K562 (cell line): Measurements from ENCODE around the gene SLC35D2. TPM values are rescaled to one million over a fixed set of nuclear protein-coding genes. Genes with fewer than 3 reads are reported as not detected.

ENCODE experiments used
- CBX5 ChIP-seq: IDR thresholded peaks from 2 replicates; pipeline ENCODE4 v1.6.1; 2014; ENCODE audit warnings: low read depth, borderline replicate concordance
- ELF1 ChIP-seq: fragments of 200-800 bp; sonication (Bioruptor generic); IDR thresholded peaks from 2 replicates; pipeline ENCODE4 v1.6.1; 2016; ENCODE audit warnings: missing genetic modification characterization, missing compliant biosample characterization
- ETS2 ChIP-seq: IDR thresholded peaks from 2 replicates; pipeline ENCODE4 v1.6.1; 2016; ENCODE audit warnings: borderline replicate concordance, missing genetic modification characterization, mild to moderate bottlenecking, moderate library complexity, missing compliant biosample characterization; ENCODE audit not compliant: poor library complexity, severe bottlenecking
- GABPA ChIP-seq: fragments of 200-800 bp; sonication (Bioruptor generic); conservative IDR thresholded peaks from 2 replicates; pipeline ENCODE4 v1.6.1; 2016; ENCODE audit warnings: low read depth, missing genetic modification characterization, missing compliant biosample characterization
- PHF8 ChIP-seq: fragments of 200-600 bp; sonication (generic); IDR thresholded peaks from 2 replicates; pipeline ENCODE4 v1.6.1; 2012; ENCODE audit warnings: mixed run types, mild to moderate bottlenecking, inconsistent platforms, low read length, moderate library complexity, borderline replicate concordance
- POLR2G ChIP-seq: fragments of 200-400 bp; formaldehyde crosslinking; IDR thresholded peaks from 2 replicates; pipeline ENCODE4 v1.6.1; 2017; ENCODE audit warnings: low read depth, mild to moderate bottlenecking, antibody characterized with exemption, low read length, moderate library complexity
- RBBP5 ChIP-seq: fragments of 200-600 bp; sonication (generic); IDR thresholded peaks from 2 replicates; pipeline ENCODE4 v1.6.1; 2012; ENCODE audit warnings: borderline replicate concordance, mild to moderate bottlenecking, low read length, control low read depth, inconsistent platforms; ENCODE audit not compliant: insufficient read depth, poor library complexity, severe bottlenecking
- RBFOX2 ChIP-seq: fragments of 200-400 bp; formaldehyde crosslinking; IDR thresholded peaks from 2 replicates; pipeline ENCODE4 v1.6.1; 2017; ENCODE audit warnings: low read depth, mild to moderate bottlenecking, low read length, moderate library complexity
- RBM34 ChIP-seq: fragments of 200-400 bp; formaldehyde crosslinking; IDR thresholded peaks from 2 replicates; pipeline ENCODE4 v1.6.1; 2018; ENCODE audit warnings: low read length, borderline replicate concordance; ENCODE audit not compliant: insufficient read depth
- SNRNP70 ChIP-seq: fragments of 200-400 bp; formaldehyde crosslinking; optimal IDR thresholded peaks from 2 replicates; pipeline ENCODE3; 2017; ENCODE audit warnings: low read depth, low read length
- TAF1 ChIP-seq: IDR thresholded peaks from 2 replicates; pipeline ENCODE4 v1.6.1; 2011; ENCODE audit warnings: mild to moderate bottlenecking, low read length, moderate library complexity; ENCODE audit not compliant: insufficient read depth, control insufficient read depth, severe bottlenecking; ENCODE audit errors: extremely low read depth
- USF2 ChIP-seq: sonication (generic); formaldehyde crosslinking; IDR thresholded peaks from 2 replicates; pipeline ENCODE4 v1.5.0; 2020; ENCODE audit warnings: missing genetic modification reagents
- ZNF146 ChIP-seq: IDR thresholded peaks from one replicate; pipeline ENCODE4 v1.6.1; 2018; ENCODE audit warnings: missing compliant biosample characterization; ENCODE audit not compliant: unreplicated experiment
- polyA plus RNA-seq, 8 experiments: library from polyadenylated mRNA; depleted of rRNA in 4 of 8; stranded (reverse) in 5 of 8; unstranded in 3 of 8; fragments of >200 nt; fragmentation: Nextera tagmentation in 2 of 8; fragmentation: Illumina TruSeq in 1 of 8; extraction: Ambion mirVana in 2 of 8; extraction: Trizol in 1 of 8; gene quantifications; 2 replicates each; pipeline versions ENCODE4 v1.2.1 to v1.2.3, GENCODE V29; 2011 to 2014; ENCODE audit warnings: inconsistent platforms in 1 of 8, missing spikeins in 1 of 8
- total RNA-seq, 7 experiments: library from RNA; depleted of rRNA in 6 of 7; stranded (reverse); fragments of >200 nt in 6 of 7; fragmentation: Illumina TruSeq in 2 of 7; extraction: Trizol in 2 of 7; gene quantifications; 2 replicates each; pipeline versions ENCODE4 v1.2.1 to v1.2.3, GENCODE V29; 2011 to 2021; ENCODE audit warnings: low replicate concordance in 1 of 7
- TF ChIP-seq, protein P1 (sequence below): IDR thresholded peaks from 2 replicates; pipeline ENCODE4 v1.6.1; 2014; ENCODE audit warnings: antibody characterized with exemption
- TF ChIP-seq, protein P2 (sequence below), 2 experiments: IDR thresholded peaks; 2 replicates each; pipeline ENCODE4 v1.6.1; 2011; ENCODE audit warnings: borderline replicate concordance in 1 of 2, control low read depth in 1 of 2, low read depth in 1 of 2, low read length in 1 of 2, mild to moderate bottlenecking in 1 of 2, mixed read lengths in 1 of 2, moderate library complexity in 1 of 2; ENCODE audit not compliant: insufficient read depth in 1 of 2, insufficient read length in 1 of 2, poor library complexity in 1 of 2, severe bottlenecking in 1 of 2; ENCODE audit errors: extremely low read depth in 1 of 2
- TF ChIP-seq, protein P3 (sequence below): fragments of 250-450 bp; sonication (Bioruptor Pico); IDR thresholded peaks from 2 replicates; pipeline ENCODE4 v1.5.0; 2021
- TF ChIP-seq, protein P4 (sequence below), 2 experiments: fragments of 450-650 bp; IDR thresholded peaks; 2 replicates each; pipeline ENCODE4 v1.6.1; 2016
- TF ChIP-seq, protein P5 (sequence below): fragments of 450-650 bp; IDR thresholded peaks from 2 replicates; pipeline ENCODE4 v1.6.1; 2016; ENCODE audit warnings: missing biosample characterization, missing genetic modification characterization

The SLC35D2 gene
- total and polyA plus RNA-seq, 9 of the 15 experiments (the other 6 are each of a cell fraction or from before 2014, with no cell fraction given): 2.9 to 14.9 (median 11.7) TPM

DNA sequence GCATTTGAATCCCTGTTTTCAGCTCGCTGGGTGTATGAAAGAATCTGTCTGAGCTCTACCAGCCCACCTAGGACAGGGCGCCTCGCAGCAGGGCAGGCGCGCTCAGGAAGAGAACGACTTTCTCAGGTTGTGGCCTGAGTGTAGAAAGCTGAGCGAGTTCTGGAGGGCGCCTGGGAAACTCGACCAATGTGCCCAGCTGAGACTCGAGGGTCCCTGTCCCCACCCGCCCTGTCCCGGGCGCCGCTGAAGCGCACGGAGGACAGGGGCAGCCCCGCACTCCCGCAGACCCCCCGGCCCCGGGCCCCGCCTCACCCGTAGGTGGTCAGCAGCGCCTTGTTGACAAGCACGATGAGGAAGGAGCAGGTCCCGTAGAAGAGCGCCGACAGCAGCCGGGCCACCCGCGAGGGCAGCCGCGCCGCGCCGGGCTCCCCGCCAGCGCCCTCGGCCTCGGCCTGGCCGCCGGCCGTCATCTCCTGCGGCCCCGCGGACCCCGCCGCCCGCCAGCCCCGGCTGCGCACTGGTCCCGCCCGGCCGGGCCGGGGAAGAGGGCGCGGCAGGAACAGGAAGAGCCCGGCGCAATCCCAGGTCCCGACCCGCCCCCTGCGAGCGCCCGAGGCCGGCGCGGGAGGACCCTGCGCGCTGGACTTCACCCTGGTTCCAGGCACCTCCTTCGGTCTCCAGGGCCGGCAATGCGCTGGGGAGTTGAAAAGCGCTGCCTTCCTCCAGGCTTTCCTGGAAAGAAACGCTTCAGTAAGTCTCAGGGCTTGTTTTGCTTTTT lies at the start of gene SLC35D2 (continued):
- no peak for TF ChIP-seq USF2 (CRISPR knock-in tag)
- no peak for TF ChIP-seq TAF1
- peak; percentile 56; the same call in 1 of the 2 replicates for TF ChIP-seq PHF8
- TF ChIP-seq RBM34: no peak
- TF ChIP-seq, protein P1, sequence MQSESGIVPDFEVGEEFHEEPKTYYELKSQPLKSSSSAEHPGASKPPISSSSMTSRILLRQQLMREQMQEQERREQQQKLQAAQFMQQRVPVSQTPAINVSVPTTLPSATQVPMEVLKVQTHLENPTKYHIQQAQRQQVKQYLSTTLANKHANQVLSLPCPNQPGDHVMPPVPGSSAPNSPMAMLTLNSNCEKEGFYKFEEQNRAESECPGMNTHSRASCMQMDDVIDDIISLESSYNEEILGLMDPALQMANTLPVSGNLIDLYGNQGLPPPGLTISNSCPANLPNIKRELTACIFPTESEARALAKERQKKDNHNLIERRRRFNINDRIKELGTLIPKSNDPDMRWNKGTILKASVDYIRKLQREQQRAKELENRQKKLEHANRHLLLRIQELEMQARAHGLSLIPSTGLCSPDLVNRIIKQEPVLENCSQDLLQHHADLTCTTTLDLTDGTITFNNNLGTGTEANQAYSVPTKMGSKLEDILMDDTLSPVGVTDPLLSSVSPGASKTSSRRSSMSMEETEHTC: no peak
- TF ChIP-seq, protein P2, sequence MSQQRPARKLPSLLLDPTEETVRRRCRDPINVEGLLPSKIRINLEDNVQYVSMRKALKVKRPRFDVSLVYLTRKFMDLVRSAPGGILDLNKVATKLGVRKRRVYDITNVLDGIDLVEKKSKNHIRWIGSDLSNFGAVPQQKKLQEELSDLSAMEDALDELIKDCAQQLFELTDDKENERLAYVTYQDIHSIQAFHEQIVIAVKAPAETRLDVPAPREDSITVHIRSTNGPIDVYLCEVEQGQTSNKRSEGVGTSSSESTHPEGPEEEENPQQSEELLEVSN (IDR thresholded peaks at IDR 0.05; ENCODE audit: borderline replicate concordance in 1 of 2, extremely low read depth in 1 of 2, insufficient read depth in 1 of 2, insufficient read length in 1 of 2, low read depth in 1 of 2, low read length in 1 of 2, poor library complexity in 1 of 2, severe bottlenecking in 1 of 2): peak in 1 of 2 experiments; percentile 57
- peak; percentile 53; the same call in 1 of the 2 replicates for TF ChIP-seq RBFOX2
- peak; percentile 70 for TF ChIP-seq ELF1 (tag)
- TF ChIP-seq POLR2G: peak; percentile 81
- peak; percentile 46 for TF ChIP-seq RBBP5
- TF ChIP-seq GABPA (tag): peak; percentile 80
- TF ChIP-seq, protein P3, sequence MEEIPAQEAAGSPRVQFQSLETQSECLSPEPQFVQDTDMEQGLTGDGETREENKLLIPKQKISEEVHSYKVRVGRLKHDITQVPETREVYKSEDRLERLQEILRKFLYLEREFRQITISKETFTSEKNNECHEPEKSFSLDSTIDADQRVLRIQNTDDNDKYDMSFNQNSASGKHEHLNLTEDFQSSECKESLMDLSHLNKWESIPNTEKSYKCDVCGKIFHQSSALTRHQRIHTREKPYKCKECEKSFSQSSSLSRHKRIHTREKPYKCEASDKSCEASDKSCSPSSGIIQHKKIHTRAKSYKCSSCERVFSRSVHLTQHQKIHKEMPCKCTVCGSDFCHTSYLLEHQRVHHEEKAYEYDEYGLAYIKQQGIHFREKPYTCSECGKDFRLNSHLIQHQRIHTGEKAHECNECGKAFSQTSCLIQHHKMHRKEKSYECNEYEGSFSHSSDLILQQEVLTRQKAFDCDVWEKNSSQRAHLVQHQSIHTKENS (CRISPR knock-in tag): no peak
- TF ChIP-seq, protein P4, sequence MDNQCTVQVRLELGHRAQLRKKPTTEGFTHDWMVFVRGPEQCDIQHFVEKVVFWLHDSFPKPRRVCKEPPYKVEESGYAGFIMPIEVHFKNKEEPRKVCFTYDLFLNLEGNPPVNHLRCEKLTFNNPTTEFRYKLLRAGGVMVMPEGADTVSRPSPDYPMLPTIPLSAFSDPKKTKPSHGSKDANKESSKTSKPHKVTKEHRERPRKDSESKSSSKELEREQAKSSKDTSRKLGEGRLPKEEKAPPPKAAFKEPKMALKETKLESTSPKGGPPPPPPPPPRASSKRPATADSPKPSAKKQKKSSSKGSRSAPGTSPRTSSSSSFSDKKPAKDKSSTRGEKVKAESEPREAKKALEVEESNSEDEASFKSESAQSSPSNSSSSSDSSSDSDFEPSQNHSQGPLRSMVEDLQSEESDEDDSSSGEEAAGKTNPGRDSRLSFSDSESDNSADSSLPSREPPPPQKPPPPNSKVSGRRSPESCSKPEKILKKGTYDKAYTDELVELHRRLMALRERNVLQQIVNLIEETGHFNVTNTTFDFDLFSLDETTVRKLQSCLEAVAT (IDR thresholded peaks at IDR 0.05): no peak
- TF ChIP-seq ZNF146 (CRISPR knock-in tag): no peak
- TF ChIP-seq ETS2: no peak
- no peak for TF ChIP-seq SNRNP70
- TF ChIP-seq, protein P5, sequence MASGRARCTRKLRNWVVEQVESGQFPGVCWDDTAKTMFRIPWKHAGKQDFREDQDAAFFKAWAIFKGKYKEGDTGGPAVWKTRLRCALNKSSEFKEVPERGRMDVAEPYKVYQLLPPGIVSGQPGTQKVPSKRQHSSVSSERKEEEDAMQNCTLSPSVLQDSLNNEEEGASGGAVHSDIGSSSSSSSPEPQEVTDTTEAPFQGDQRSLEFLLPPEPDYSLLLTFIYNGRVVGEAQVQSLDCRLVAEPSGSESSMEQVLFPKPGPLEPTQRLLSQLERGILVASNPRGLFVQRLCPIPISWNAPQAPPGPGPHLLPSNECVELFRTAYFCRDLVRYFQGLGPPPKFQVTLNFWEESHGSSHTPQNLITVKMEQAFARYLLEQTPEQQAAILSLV (tag): no peak
- TF ChIP-seq CBX5: no peak
